Karpas-422 (cell line): ENCODE measurements around the gene GIMAP6. TPM values are rescaled to one million over a fixed set of nuclear protein-coding genes. Genes with fewer than 3 reads are reported as not detected.
"Not testable (repeated sequence)": the region's sequence is repeated elsewhere in the genome, so short reads cannot be mapped to it uniquely, and the experiment has no call there.

Source experiments
- DNase-seq: peaks from one replicate; pipeline ENCODE4 v3.0.0-alpha.2; 2015
- H2AFZ ChIP-seq: fragments of 200-600 bp; sonication (generic); 2 replicates; pipeline ENCODE4 v1.6.1; 2014; ENCODE audit warnings: antibody characterized with exemption, low read length, mixed read lengths
- H3K27ac ChIP-seq: fragments of 200-600 bp; sonication (generic); 2 replicates; pipeline ENCODE4 v1.5.1; 2014; ENCODE audit warnings: mild to moderate bottlenecking, low read length, moderate library complexity
- H3K27me3 ChIP-seq: fragments of 200-600 bp; sonication (generic); 2 replicates; pipeline ENCODE4 v1.6.1; 2014; ENCODE audit warnings: low read length, mixed read lengths
- H3K36me3 ChIP-seq: fragments of 200-600 bp; sonication (generic); 2 replicates; pipeline ENCODE4 v1.6.1; 2014; ENCODE audit warnings: low read length, mixed read lengths; ENCODE audit not compliant: insufficient read depth
- H3K4me1 ChIP-seq: fragments of 200-600 bp; sonication (generic); 2 replicates; pipeline ENCODE4 v1.6.1; 2014; ENCODE audit warnings: mild to moderate bottlenecking, low read length, mixed read lengths
- H3K4me2 ChIP-seq: fragments of 200-600 bp; sonication (generic); 2 replicates; pipeline ENCODE4 v1.6.1; 2014; ENCODE audit warnings: low read length, low read depth, mild to moderate bottlenecking; ENCODE audit not compliant: poor library complexity, severe bottlenecking
- H3K4me3 ChIP-seq: fragments of 200-600 bp; sonication (generic); 2 replicates; pipeline ENCODE4 v1.5.1; 2014; ENCODE audit warnings: mild to moderate bottlenecking, antibody characterized with exemption, low read length, mixed read lengths
- H3K79me2 ChIP-seq: fragments of 200-600 bp; sonication (generic); 2 replicates; pipeline ENCODE4 v1.6.1; 2014; ENCODE audit warnings: mild to moderate bottlenecking, low read length, mixed read lengths
- H3K9ac ChIP-seq: fragments of 200-600 bp; sonication (generic); 2 replicates; pipeline ENCODE4 v1.6.0; 2014; ENCODE audit warnings: low read length
- H3K9me2 ChIP-seq: fragments of 200-600 bp; sonication (generic), shearing (Covaris generic); replicated peaks from 2 replicates; pipeline ENCODE4 v1.6.0; 2014; ENCODE audit warnings: mild to moderate bottlenecking, low read length, moderate library complexity; ENCODE audit not compliant: insufficient read depth
- H3K9me3 ChIP-seq: fragments of 300-700, 200-600 bp; sonication (generic); 2 replicates; pipeline ENCODE4 v1.6.1; 2014; ENCODE audit warnings: low read length, mixed read lengths
- H4K20me1 ChIP-seq: fragments of 200-600 bp; sonication (generic); 2 replicates; pipeline ENCODE4 v1.6.1; 2014; ENCODE audit warnings: mild to moderate bottlenecking, antibody characterized with exemption, low read length, low read depth; ENCODE audit not compliant: insufficient read depth
- total RNA-seq: library from RNA; depleted of rRNA; stranded (reverse); fragments of >200 nt; shearing (Covaris generic); gene quantifications from 2 replicates; pipeline ENCODE4 v1.2.3, GENCODE V29; 2014; ENCODE audit warnings: low replicate concordance

GIMAP6 gene
- total RNA-seq, 1 experiment from 2014 or later = not detected

- H3K4me3 ChIP-seq = no peak overlapping the region
- no peak overlapping the region for H3K9ac ChIP-seq
- no peak overlapping the region for H3K4me2 ChIP-seq
Measured at GRCh38 chr7:150631084-150631826, 930 bp downstream of the GIMAP6 start.

GRCh38 chr7:150629347-150629746, 2.8 kb downstream of the GIMAP6 start:
- Histone ChIP-seq H3K27me3 (no peaks in the 10 kb centered on the region), H3K9ac (no peak overlapping the region), H3K9me3 (no peaks in the 10 kb centered on the region), H3K4me3 (no peak overlapping the region), H2AFZ (no peak overlapping the region), H3K4me1 (no peaks in the 10 kb centered on the region), H3K79me2 (no peaks in the 10 kb centered on the region), H3K36me3 (no peaks in the 10 kb centered on the region), H3K27ac (no peak overlapping the region), H3K9me2 (no peaks in the 10 kb centered on the region), H4K20me1 (no peaks in the 10 kb centered on the region), H3K4me2 (no peak overlapping the region)
- no peak for DNase-seq

More at GRCh38 chr7:150631084-150631826, 930 bp downstream of the GIMAP6 start:
- Histone ChIP-seq H3K27me3 (no peaks in the 10 kb centered on the region), H3K9me2 (no peaks in the 10 kb centered on the region), H3K36me3 (no peaks in the 10 kb centered on the region), H3K4me1 (no peaks in the 10 kb centered on the region), H3K79me2 (no peaks in the 10 kb centered on the region), H4K20me1 (no peaks in the 10 kb centered on the region), H2AFZ (no peak overlapping the region), H3K9me3 (no peaks in the 10 kb centered on the region), H3K27ac (no peak overlapping the region)
- DNase-seq = no peak

- no peak for DNase-seq
- no peak overlapping the region for H3K4me2 ChIP-seq
- H3K27me3 ChIP-seq = no peaks in the 10 kb centered on the region
- no peak overlapping the region for H3K27ac ChIP-seq
- no peaks in the 10 kb centered on the region for H4K20me1 ChIP-seq
- no peaks in the 10 kb centered on the region for H3K9me3 ChIP-seq
- H3K36me3 ChIP-seq = no peaks in the 10 kb centered on the region
- H3K9ac ChIP-seq = no peak overlapping the region
- H3K4me3 ChIP-seq = no peak overlapping the region
- no peak overlapping the region for H2AFZ ChIP-seq
- H3K9me2 ChIP-seq = no peaks in the 10 kb centered on the region
- no peaks in the 10 kb centered on the region for H3K79me2 ChIP-seq
- H3K4me1 ChIP-seq = no peaks in the 10 kb centered on the region
Measured at GRCh38 chr7:150627959-150628358, 4.2 kb downstream of the GIMAP6 start.

- no peak overlapping the region for H3K4me3 ChIP-seq
- no peak overlapping the region for H3K27ac ChIP-seq
- H3K9me2 ChIP-seq = no peaks in the 10 kb centered on the region
- no peaks in the 10 kb centered on the region for H3K9me3 ChIP-seq
- no peaks in the 10 kb centered on the region for H3K4me1 ChIP-seq
- no peak overlapping the region for H3K9ac ChIP-seq
- no peaks in the 10 kb centered on the region for H3K27me3 ChIP-seq
- no peak overlapping the region for H2AFZ ChIP-seq
- no peaks in the 10 kb centered on the region for H3K79me2 ChIP-seq
- no peaks in the 10 kb centered on the region for H3K36me3 ChIP-seq
- H4K20me1 ChIP-seq = no peaks in the 10 kb centered on the region
- no peak overlapping the region for H3K4me2 ChIP-seq
- no peak for DNase-seq
Measured at GRCh38 chr7:150626696-150627095, 5.5 kb downstream of the GIMAP6 start.

- H3K4me1 ChIP-seq = no peaks in the 10 kb centered on the region
- no peak overlapping the region for H2AFZ ChIP-seq
- no peaks in the 10 kb centered on the region for H3K36me3 ChIP-seq
- no peaks in the 10 kb centered on the region for H3K9me3 ChIP-seq
- no peak for DNase-seq
- no peaks in the 10 kb centered on the region for H4K20me1 ChIP-seq
- no peak overlapping the region for H3K4me3 ChIP-seq
- no peaks in the 10 kb centered on the region for H3K9me2 ChIP-seq
- no peak overlapping the region for H3K9ac ChIP-seq
- no peaks in the 10 kb centered on the region for H3K79me2 ChIP-seq
- no peaks in the 10 kb centered on the region for H3K27me3 ChIP-seq
- no peak overlapping the region for H3K4me2 ChIP-seq
- no peak overlapping the region for H3K27ac ChIP-seq
Measured at GRCh38 chr7:150621376-150621775, 10.8 kb downstream of the GIMAP6 start.

GRCh38 chr7:150620617-150621371, 11.4 kb downstream of the GIMAP6 start:
- Histone ChIP-seq H3K4me3 (no peak overlapping the region), H3K79me2 (no peaks in the 10 kb centered on the region), H3K4me2 (no peak overlapping the region), H3K36me3 (no peaks in the 10 kb centered on the region), H3K27me3 (no peaks in the 10 kb centered on the region), H3K9me3 (no peaks in the 10 kb centered on the region), H3K27ac (no peak overlapping the region), H3K9me2 (no peaks in the 10 kb centered on the region), H2AFZ (no peak overlapping the region), H3K9ac (no peak overlapping the region), H3K4me1 (no peaks in the 10 kb centered on the region), H4K20me1 (no peaks in the 10 kb centered on the region)
- DNase-seq = no peak

- Histone ChIP-seq H3K4me2 (no peak overlapping the region), H4K20me1 (no peaks in the 10 kb centered on the region), H3K9ac (no peak overlapping the region), H3K4me1 (no peaks in the 10 kb centered on the region), H3K4me3 (no peak overlapping the region), H3K36me3 (no peaks in the 10 kb centered on the region), H3K9me3 (no peaks in the 10 kb centered on the region), H3K9me2 (no peaks in the 10 kb centered on the region), H2AFZ (no peak overlapping the region), H3K79me2 (no peaks in the 10 kb centered on the region), H3K27ac (no peak overlapping the region), H3K27me3 (no peaks in the 10 kb centered on the region)
- DNase-seq = no peak
Measured at GRCh38 chr7:150620061-150620460, 12.1 kb downstream of the GIMAP6 start.

GRCh38 chr7:150615221-150615755, 16.9 kb downstream of the GIMAP6 start:
- H3K4me3 ChIP-seq, H3K4me2 ChIP-seq, H3K36me3 ChIP-seq, H2AFZ ChIP-seq, DNase-seq, H3K27me3 ChIP-seq, H3K27ac ChIP-seq, H3K9me2 ChIP-seq, H4K20me1 ChIP-seq, H3K9me3 ChIP-seq, H3K79me2 ChIP-seq, H3K4me1 ChIP-seq, H3K9ac ChIP-seq: not testable (repeated sequence)
